Measurements from ENCODE around the gene CLCN7. TPM values are rescaled to one million over a fixed set of nuclear protein-coding genes. Genes with fewer than 3 reads are reported as not detected.

Gene CLCN7
- total RNA-seq, 1 donor from 2014 or later: 11.5 TPM

- no peak overlapping the region for H3K4me2 ChIP-seq
- H3K9ac ChIP-seq: no peak overlapping the region
- H2AFZ ChIP-seq (replicated peaks): no peak overlapping the region
- H3K4me1 Mint-ChIP-seq: no peaks in the 10 kb centered on the region
- H3K27me3 ChIP-seq: no peaks in the 10 kb centered on the region
- DNase-seq (ENCODE audit: low spot score): no peak
- no peaks in the 10 kb centered on the region for H3K36me3 ChIP-seq
- H3K4me3 ChIP-seq: no peak overlapping the region
- H3K27ac ChIP-seq: no peak overlapping the region
- no peaks in the 10 kb centered on the region for H3K9me3 ChIP-seq (ENCODE audit: low read depth)
- H3K79me2 ChIP-seq (ENCODE audit: low read depth): no peaks in the 10 kb centered on the region
- H3K27me3 Mint-ChIP-seq (ENCODE audit: insufficient read depth, low read depth): peaks cover 5% of the 10 kb centered on the region
- H3K4me1 ChIP-seq: no peaks in the 10 kb centered on the region
- TF ChIP-seq EZH2phosphoT487 (IDR thresholded peaks at IDR 0.05) (no peak), EZH2 (IDR thresholded peaks at IDR 0.05) (no peak), CTCF (IDR thresholded peaks at IDR 0.05) (no peak)
- H3K4me3 Mint-ChIP-seq: no peak overlapping the region
- H3K27ac Mint-ChIP-seq: no peak overlapping the region
- H3K9me3 Mint-ChIP-seq: no peaks in the 10 kb centered on the region
- H4K20me1 ChIP-seq (ENCODE audit: low read depth): no peaks in the 10 kb centered on the region
- H3K36me3 Mint-ChIP-seq: peaks cover 7% of the 10 kb centered on the region
- H3F3A ChIP-seq (ENCODE audit: low read depth): no peaks in the 10 kb centered on the region
Measured at GRCh38 chr16:1520461-1520860, 45.6 kb upstream of the CLCN7 start.

GRCh38 chr16:1519831-1520230 lies 45.0 kb upstream of the CLCN7 start:
- H3K4me3 ChIP-seq: no peak overlapping the region
- H3K4me2 ChIP-seq: no peak overlapping the region
- H3K9ac ChIP-seq: no peak overlapping the region
- Mint-ChIP-seq H3K36me3 (peaks cover 10% of the 10 kb centered on the region), H3K9me3 (peaks cover 3% of the 10 kb centered on the region), H3K27ac (no peak overlapping the region), H3K27me3 (ENCODE audit: insufficient read depth, low read depth) (peaks cover 5% of the 10 kb centered on the region), H3K4me1 (no peaks in the 10 kb centered on the region), H3K4me3 (no peak overlapping the region)
- no peaks in the 10 kb centered on the region for H3K27me3 ChIP-seq
- H2AFZ ChIP-seq (replicated peaks): no peak overlapping the region
- no peaks in the 10 kb centered on the region for H4K20me1 ChIP-seq (ENCODE audit: low read depth)
- no peaks in the 10 kb centered on the region for H3K4me1 ChIP-seq
- H3K9me3 ChIP-seq (ENCODE audit: low read depth): no peaks in the 10 kb centered on the region
- no peak overlapping the region for H3K27ac ChIP-seq
- no peaks in the 10 kb centered on the region for H3K36me3 ChIP-seq
- TF ChIP-seq EZH2phosphoT487 (IDR thresholded peaks at IDR 0.05) (no peak), EZH2 (IDR thresholded peaks at IDR 0.05) (no peak)
- no peak for DNase-seq (ENCODE audit: low spot score)
- no peaks in the 10 kb centered on the region for H3K79me2 ChIP-seq (ENCODE audit: low read depth)
- H3F3A ChIP-seq (ENCODE audit: low read depth): no peaks in the 10 kb centered on the region

- no peak overlapping the region for H3K27ac ChIP-seq
- H3K27ac Mint-ChIP-seq: no peak overlapping the region
- no peaks in the 10 kb centered on the region for H3K27me3 ChIP-seq
- H3K4me1 ChIP-seq: no peaks in the 10 kb centered on the region
- H3K9me3 ChIP-seq (ENCODE audit: low read depth): no peaks in the 10 kb centered on the region
- no peaks in the 10 kb centered on the region for H3K79me2 ChIP-seq (ENCODE audit: low read depth)
- H3F3A ChIP-seq (ENCODE audit: low read depth): no peaks in the 10 kb centered on the region
- no peak overlapping the region for H3K4me3 Mint-ChIP-seq
- no peaks in the 10 kb centered on the region for H4K20me1 ChIP-seq (ENCODE audit: low read depth)
- peaks cover 5% of the 10 kb centered on the region for H3K27me3 Mint-ChIP-seq (ENCODE audit: insufficient read depth, low read depth)
- H3K4me2 ChIP-seq: no peak overlapping the region
- H3K4me3 ChIP-seq: no peak overlapping the region
- no peak for DNase-seq (ENCODE audit: low spot score)
- H3K9ac ChIP-seq: no peak overlapping the region
- H3K36me3 Mint-ChIP-seq: peaks cover 14% of the 10 kb centered on the region
- H3K4me1 Mint-ChIP-seq: no peaks in the 10 kb centered on the region
- no peak overlapping the region for H2AFZ ChIP-seq (replicated peaks)
- TF ChIP-seq EZH2phosphoT487 (IDR thresholded peaks at IDR 0.05): no peak
- no peak for TF ChIP-seq CTCF (IDR thresholded peaks at IDR 0.05)
- no peak for TF ChIP-seq EZH2 (IDR thresholded peaks at IDR 0.05)
- no peaks in the 10 kb centered on the region for H3K36me3 ChIP-seq
- peaks cover 5% of the 10 kb centered on the region for H3K9me3 Mint-ChIP-seq
Measured at GRCh38 chr16:1518626-1519135, 43.9 kb upstream of the CLCN7 start.

- no peaks in the 10 kb centered on the region for H3K4me1 Mint-ChIP-seq
- DNase-seq (ENCODE audit: low spot score): no peak
- Histone ChIP-seq H3K9ac (no peak overlapping the region), H3K79me2 (ENCODE audit: low read depth) (no peaks in the 10 kb centered on the region), H3K4me1 (no peaks in the 10 kb centered on the region), H3K4me2 (no peak overlapping the region), H3K27me3 (no peaks in the 10 kb centered on the region), H4K20me1 (ENCODE audit: low read depth) (no peaks in the 10 kb centered on the region), H3K4me3 (no peak overlapping the region), H3K9me3 (ENCODE audit: low read depth) (no peaks in the 10 kb centered on the region), H3K27ac (no peak overlapping the region), H3F3A (ENCODE audit: low read depth) (peaks cover 5% of the 10 kb centered on the region), H3K36me3 (no peaks in the 10 kb centered on the region), H2AFZ (replicated peaks) (no peak overlapping the region)
- peaks cover 7% of the 10 kb centered on the region for H3K27me3 Mint-ChIP-seq (ENCODE audit: insufficient read depth, low read depth)
- no peak for TF ChIP-seq CTCF (IDR thresholded peaks at IDR 0.05)
- TF ChIP-seq EZH2 (IDR thresholded peaks at IDR 0.05): no peak
- TF ChIP-seq EZH2phosphoT487 (IDR thresholded peaks at IDR 0.05): no peak
- no peak overlapping the region for H3K4me3 Mint-ChIP-seq
- H3K27ac Mint-ChIP-seq: no peak overlapping the region
- H3K36me3 Mint-ChIP-seq: peaks cover 23% of the 10 kb centered on the region
- peaks cover 7% of the 10 kb centered on the region for H3K9me3 Mint-ChIP-seq
Measured at GRCh38 chr16:1514507-1514906, 39.7 kb upstream of the CLCN7 start.

Measured in neural progenitor cell (in vitro differentiated cells).